Stimulated activated naive CD8-positive, alpha-beta T cell treated with anti-CD3 and anti-CD28 coated beads, Interleukin-15, amount 100 ng/mL, for 72 hours (primary cell): ENCODE data around the gene TAAR5.
"Not testable (repeated sequence)": the region's sequence is repeated elsewhere in the genome, so short reads cannot be mapped to it uniquely, and the experiment has no call there.

ENCODE experiments used
- ATAC-seq: fragments of 150-1000 bp; cut with Tn5 transposase; 2 replicates; pipeline ENCODE4 v1.10.0; 2021; ENCODE audit warnings: mild to moderate bottlenecking, moderate library complexity
- DNase-seq, 2 donors: peaks; one replicate each; pipeline ENCODE4 v3.0.0; 2021 to 2022
- H3K27ac Mint-ChIP-seq, 2 donors: one replicate each; pipeline ENCODE4 v1.8.0; 2022; ENCODE audit warnings: mild to moderate bottlenecking in 2 of 2, mixed read lengths in 2 of 2, moderate library complexity in 2 of 2
- H3K27me3 Mint-ChIP-seq: one replicate; pipeline ENCODE4 v1.8.0; 2022; ENCODE audit warnings: mixed read lengths
- H3K4me1 Mint-ChIP-seq: one replicate; pipeline ENCODE4 v1.8.0; 2022; ENCODE audit warnings: mild to moderate bottlenecking, mixed read lengths
- H3K4me3 Mint-ChIP-seq, 2 donors: one replicate each; pipeline ENCODE4 v1.8.0; 2022; ENCODE audit warnings: mild to moderate bottlenecking in 2 of 2, mixed read lengths in 2 of 2, moderate library complexity in 1 of 2
- H3K9me3 Mint-ChIP-seq, 2 donors: one replicate each; pipeline ENCODE4 v1.8.0; 2022; ENCODE audit warnings: mixed read lengths in 2 of 2

Gene TAAR5

GRCh38 chr6:132589454-132589853 is at the start of gene TAAR5:
Gene TAAR5 (minus strand): TSS chr6:132589741. CDS start chr6:132589686, 55 bp downstream.
- no peak for DNase-seq
- peak; percentile 18 for ATAC-seq
- H3K9me3 Mint-ChIP-seq, result no peaks in the 10 kb centered on the region
- H3K27ac Mint-ChIP-seq, result no peak within 1 kb of the TSS
- H3K27me3 Mint-ChIP-seq, result peaks cover 41% of the 10 kb centered on the region
- H3K4me1 Mint-ChIP-seq, result no peaks in the 10 kb centered on the region
- H3K4me3 Mint-ChIP-seq, result no peak within 1 kb of the TSS

GRCh38 chr6:132637135-132637534 is 47.6 kb upstream of the TAAR5 start:
- DNase-seq, result not testable (repeated sequence)

GRCh38 chr6:132635906-132636305 is 46.4 kb upstream of the TAAR5 start:
- H3K9me3 Mint-ChIP-seq, result peaks cover 12 to 30% of the 10 kb centered on the region in 2 donors
- H3K4me1 Mint-ChIP-seq, H3K27ac Mint-ChIP-seq, H3K4me3 Mint-ChIP-seq, DNase-seq, ATAC-seq: not testable (repeated sequence)
- peaks cover 65% of the 10 kb centered on the region for H3K27me3 Mint-ChIP-seq

More at GRCh38 chr6:132637135-132637534, 47.6 kb upstream of the TAAR5 start:
- not testable (repeated sequence) for H3K4me3 Mint-ChIP-seq, ATAC-seq, H3K4me1 Mint-ChIP-seq, H3K27ac Mint-ChIP-seq
- H3K27me3 Mint-ChIP-seq, result peaks cover 62% of the 10 kb centered on the region
- peaks cover 12 to 30% of the 10 kb centered on the region in 2 donors for H3K9me3 Mint-ChIP-seq

GRCh38 chr6:132635288-132635687 is 45.7 kb upstream of the TAAR5 start:
- Mint-ChIP-seq H3K27me3 (peaks cover 65% of the 10 kb centered on the region), H3K9me3 (peaks cover 12 to 30% of the 10 kb centered on the region in 2 donors)
- not testable (repeated sequence) for ATAC-seq, DNase-seq, H3K4me1 Mint-ChIP-seq, H3K4me3 Mint-ChIP-seq, H3K27ac Mint-ChIP-seq

GRCh38 chr6:132634796-132635195 is 45.3 kb upstream of the TAAR5 start:
- Mint-ChIP-seq H3K9me3 (peaks cover 12 to 30% of the 10 kb centered on the region in 2 donors), H3K4me1 (no peaks in the 10 kb centered on the region), H3K27ac (peak overlapping the region in 1 of 2 donors; percentile 50), H3K27me3 (peaks cover 65% of the 10 kb centered on the region), H3K4me3 (no peak overlapping the region)
- DNase-seq (no peak), ATAC-seq (no peak)

- peaks cover 12 to 24% of the 10 kb centered on the region in 2 donors for H3K9me3 Mint-ChIP-seq
- no peaks in the 10 kb centered on the region for H3K4me1 Mint-ChIP-seq
- H3K27me3 Mint-ChIP-seq, result peaks cover 71% of the 10 kb centered on the region
These were observed 43.8 kb upstream of the TAAR5 start for GRCh38 chr6:132633362-132633761.

GRCh38 chr6:132624175-132624574 is 34.6 kb upstream of the TAAR5 start, which contains the start of gene TAAR2:
Gene TAAR2 (minus strand): TSS chr6:132624275. CDS start chr6:132624275, 0 bp downstream.
- H3K27me3 Mint-ChIP-seq, result peaks cover 53% of the 10 kb centered on the region
- no peak for ATAC-seq

More at GRCh38 chr6:132633362-132633761, 43.8 kb upstream of the TAAR5 start:
- no peak for ATAC-seq
- H3K4me3 Mint-ChIP-seq, result no peak overlapping the region
- no peak overlapping the region for H3K27ac Mint-ChIP-seq
- no peak for DNase-seq

GRCh38 chr6:132623106-132623845 is 33.7 kb upstream of the TAAR5 start:
- ATAC-seq (no peak), DNase-seq (no peak)
- no peak overlapping the region for H3K4me3 Mint-ChIP-seq
- peaks cover 44% of the 10 kb centered on the region for H3K27me3 Mint-ChIP-seq
- no peak overlapping the region for H3K27ac Mint-ChIP-seq
- H3K4me1 Mint-ChIP-seq, result no peaks in the 10 kb centered on the region
- peaks cover 0 to 4% of the 10 kb centered on the region in 2 donors for H3K9me3 Mint-ChIP-seq

More at GRCh38 chr6:132624175-132624574, 34.6 kb upstream of the TAAR5 start, which contains the start of gene TAAR2:
- no peak within 1 kb of the TSS for H3K4me3 Mint-ChIP-seq
- H3K4me1 Mint-ChIP-seq, result no peaks in the 10 kb centered on the region
- no peak within 1 kb of the TSS for H3K27ac Mint-ChIP-seq
- peaks cover 0 to 8% of the 10 kb centered on the region in 2 donors for H3K9me3 Mint-ChIP-seq
- DNase-seq, result no peak

GRCh38 chr6:132616677-132617076 is 27.1 kb upstream of the TAAR5 start:
- DNase-seq (no peak), ATAC-seq (no peak)
- Mint-ChIP-seq H3K9me3 (no peaks in the 10 kb centered on the region), H3K4me1 (no peaks in the 10 kb centered on the region), H3K4me3 (no peak overlapping the region), H3K27ac (no peak overlapping the region), H3K27me3 (no peaks in the 10 kb centered on the region)

GRCh38 chr6:132614554-132614953 is 25.0 kb upstream of the TAAR5 start:
- ATAC-seq (no peak), DNase-seq (no peak)
- Mint-ChIP-seq H3K27ac (no peak overlapping the region), H3K4me3 (peak overlapping the region; percentile 38 to 54), H3K4me1 (no peaks in the 10 kb centered on the region), H3K9me3 (no peaks in the 10 kb centered on the region), H3K27me3 (no peaks in the 10 kb centered on the region)

GRCh38 chr6:132612449-132613108 is 23.0 kb upstream of the TAAR5 start:
- H3K27ac Mint-ChIP-seq, result no peak overlapping the region
- DNase-seq (no peak), ATAC-seq (no peak)
- H3K9me3 Mint-ChIP-seq, result no peaks in the 10 kb centered on the region
- no peaks in the 10 kb centered on the region for H3K27me3 Mint-ChIP-seq
- H3K4me1 Mint-ChIP-seq, result no peaks in the 10 kb centered on the region
- H3K4me3 Mint-ChIP-seq, result no peak overlapping the region

GRCh38 chr6:132611616-132612015 is 22.1 kb upstream of the TAAR5 start:
- Mint-ChIP-seq H3K27ac (no peak overlapping the region), H3K27me3 (peaks cover 3% of the 10 kb centered on the region), H3K4me3 (no peak overlapping the region), H3K9me3 (no peaks in the 10 kb centered on the region), H3K4me1 (no peaks in the 10 kb centered on the region)
- DNase-seq, result no peak
- ATAC-seq, result no peak

GRCh38 chr6:132607544-132608233 is 18.1 kb upstream of the TAAR5 start:
- Mint-ChIP-seq H3K4me3 (no peak overlapping the region), H3K27ac (no peak overlapping the region), H3K9me3 (no peaks in the 10 kb centered on the region), H3K4me1 (no peaks in the 10 kb centered on the region), H3K27me3 (peaks cover 15% of the 10 kb centered on the region)
- DNase-seq (no peak), ATAC-seq (no peak)

- DNase-seq (no peak), ATAC-seq (no peak)
- H3K9me3 Mint-ChIP-seq, result no peaks in the 10 kb centered on the region
- H3K4me1 Mint-ChIP-seq, result no peaks in the 10 kb centered on the region
- H3K4me3 Mint-ChIP-seq, result no peak overlapping the region
- no peak overlapping the region for H3K27ac Mint-ChIP-seq
- peaks cover 15% of the 10 kb centered on the region for H3K27me3 Mint-ChIP-seq
These were observed 15.2 kb upstream of the TAAR5 start for GRCh38 chr6:132604635-132605152.

- ATAC-seq, H3K9me3 Mint-ChIP-seq, H3K27ac Mint-ChIP-seq, H3K4me3 Mint-ChIP-seq, H3K4me1 Mint-ChIP-seq, DNase-seq: not testable (repeated sequence)
- peaks cover 17% of the 10 kb centered on the region for H3K27me3 Mint-ChIP-seq
These were observed 11.4 kb upstream of the TAAR5 start for GRCh38 chr6:132600900-132601299.
